Femur (tissue), 1 donor: Measurements from ENCODE around the gene OCIAD2.
"Not testable (repeated sequence)": the region's sequence is repeated elsewhere in the genome, so short reads cannot be mapped to it uniquely, and the experiment has no call there.

ENCODE experiments used
- DNase-seq: peaks from one replicate; pipeline ENCODE4 v3.0.0-alpha.2; 2017

OCIAD2 gene

DNA sequence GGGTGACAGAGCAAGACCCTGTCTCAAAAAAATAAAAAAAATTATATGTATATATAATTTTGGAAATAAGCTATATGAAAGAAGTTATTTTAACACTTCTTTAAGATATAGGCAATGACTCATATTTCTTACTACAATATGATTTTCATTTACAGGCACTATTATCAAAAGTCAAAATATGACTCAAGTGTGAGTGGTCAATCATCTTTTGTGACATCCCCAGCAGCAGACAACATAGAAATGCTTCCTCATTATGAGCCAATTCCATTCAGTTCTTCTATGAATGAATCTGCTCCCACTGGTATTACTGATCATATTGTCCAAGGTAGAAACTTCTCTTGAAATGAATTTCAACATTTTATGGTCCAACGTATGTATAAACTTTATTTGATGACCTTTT is 54.9 kb downstream of the OCIAD2 start:
- no peak for DNase-seq

DNA sequence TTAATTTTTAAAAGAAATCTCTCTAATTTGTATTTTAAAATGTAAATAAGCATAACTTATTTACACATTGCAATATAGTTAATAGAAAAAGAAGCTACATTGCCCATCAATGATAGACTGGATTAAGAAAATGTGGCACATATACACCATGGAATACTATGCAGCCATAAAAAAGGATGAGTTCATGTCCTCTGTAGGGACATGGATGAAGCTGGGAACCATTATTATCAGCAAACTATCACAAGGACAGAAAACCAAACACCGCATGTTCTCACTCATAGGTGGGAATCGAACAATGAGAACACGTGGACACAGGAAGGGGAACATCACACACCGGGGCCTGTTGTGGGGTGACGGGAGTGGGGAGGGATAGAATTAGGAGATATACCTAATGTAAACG is 57.8 kb downstream of the OCIAD2 start:
- not testable (repeated sequence) for DNase-seq

DNA sequence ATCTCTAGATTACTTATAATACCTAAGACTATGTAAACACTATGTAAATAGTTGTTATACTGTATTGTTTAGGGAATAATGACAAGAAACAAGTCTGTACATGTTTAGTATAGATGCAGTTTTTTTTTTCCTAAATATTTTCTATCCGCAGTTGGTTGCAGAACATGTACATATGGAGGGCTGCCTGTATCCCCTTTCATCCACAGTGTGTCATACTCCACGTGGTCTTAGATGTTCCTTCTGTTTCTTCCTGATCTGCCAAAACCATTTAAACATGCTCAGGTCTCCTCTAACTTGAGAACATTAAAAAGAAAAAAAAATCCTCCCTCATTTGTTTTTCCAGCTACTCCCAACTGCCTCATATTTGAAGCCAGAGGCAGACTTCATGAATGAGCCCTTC is 61.7 kb downstream of the OCIAD2 start:
- DNase-seq = no peak

DNA sequence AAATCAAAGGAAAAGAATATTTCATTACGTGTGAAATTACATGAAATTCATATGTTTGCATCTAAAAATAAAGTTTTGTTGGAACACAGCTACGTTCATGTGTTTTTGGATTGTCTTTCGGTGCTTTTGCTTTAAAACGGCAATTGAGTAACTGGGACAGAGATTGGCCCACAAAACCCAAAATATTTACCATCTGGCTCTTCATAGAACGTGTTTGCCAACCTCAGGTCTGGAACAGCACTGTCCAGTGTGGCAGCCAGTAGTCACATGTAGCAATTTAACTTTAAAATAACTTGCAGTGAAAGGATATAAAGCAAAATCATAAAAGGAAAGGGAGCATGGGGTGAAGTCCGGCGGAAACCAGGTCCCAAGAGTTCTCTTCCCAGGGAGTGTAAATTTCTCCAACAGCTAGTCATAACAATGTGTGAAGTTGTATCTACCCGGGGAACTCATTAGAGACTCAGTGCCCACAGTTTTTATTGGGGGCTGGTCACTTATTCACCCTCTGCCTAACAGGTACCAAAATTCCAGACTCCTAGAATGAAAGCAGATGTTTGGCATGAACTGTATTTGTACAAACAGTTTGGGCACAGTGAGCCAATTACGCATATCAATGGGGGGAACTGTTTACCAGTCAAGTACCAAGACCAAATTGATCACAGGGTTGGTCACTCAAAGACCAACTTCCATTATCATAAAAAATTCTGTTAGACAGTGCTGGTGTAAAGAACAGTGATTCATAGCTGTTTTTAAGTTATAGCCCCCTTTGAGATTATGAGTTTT is 65.3 kb downstream of the OCIAD2 start:
- no peak for DNase-seq

DNA sequence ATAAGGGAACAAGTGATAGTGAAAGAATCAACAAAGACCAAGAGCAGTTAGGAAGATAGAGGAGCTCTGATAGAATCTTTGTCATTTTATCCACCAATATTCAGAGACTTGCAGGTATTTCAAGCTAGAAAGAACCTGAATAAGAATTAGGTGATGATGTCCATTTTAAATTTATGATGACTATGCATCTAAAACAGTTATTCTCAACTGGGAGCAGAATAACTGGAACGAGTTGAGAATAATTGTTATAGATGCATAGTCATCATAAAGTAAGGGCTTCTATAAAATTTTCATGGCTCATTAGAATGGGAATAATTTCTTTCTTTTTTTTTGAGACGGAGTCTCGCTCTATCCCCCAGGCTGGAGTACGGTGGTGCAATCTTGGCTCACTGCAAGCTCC is 69.9 kb downstream of the OCIAD2 start:
- DNase-seq = no peak
